GM23248 (cell line): Measurements from ENCODE around the gene IER3.

Source experiments
- EZH2 ChIP-seq: fragments of 200-600 bp; sonication (generic); IDR thresholded peaks from 2 replicates; pipeline ENCODE4 v1.6.1; 2018; ENCODE audit warnings: antibody characterized with exemption, mild to moderate bottlenecking; ENCODE audit not compliant: insufficient read depth, poor library complexity, severe bottlenecking
- EZH2phosphoT487 ChIP-seq: fragments of 200-600 bp; sonication (generic); IDR thresholded peaks from 2 replicates; pipeline ENCODE4 v1.6.1; 2018; ENCODE audit warnings: antibody characterized with exemption, moderate library complexity, mild to moderate bottlenecking, low read depth; ENCODE audit not compliant: insufficient read depth

DNA sequence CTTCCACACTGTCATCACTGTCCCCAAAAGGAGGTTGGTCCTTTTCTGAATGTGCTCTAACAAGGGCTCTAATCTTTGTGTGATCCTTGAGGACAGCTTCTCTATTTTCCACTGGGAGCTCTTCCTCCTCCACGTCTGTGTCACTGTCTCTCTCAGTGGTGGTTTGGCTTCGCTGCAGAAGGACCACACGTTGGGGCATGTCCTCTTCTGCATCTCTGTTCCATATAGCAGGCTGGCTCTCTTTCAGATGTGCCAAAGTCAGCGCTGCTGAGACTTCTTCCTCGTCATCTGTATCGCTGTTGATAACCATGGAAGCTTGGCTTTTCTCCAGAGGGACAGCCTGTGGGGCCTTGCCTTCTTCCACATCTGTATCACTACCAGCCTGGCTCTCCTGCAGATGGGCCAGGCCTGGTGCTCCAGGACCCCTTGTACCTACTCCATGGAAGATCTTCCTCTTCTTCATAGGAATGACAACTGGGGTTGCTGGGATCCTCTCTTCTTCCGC, 31.9 kb downstream of the IER3 start:
- no peak for TF ChIP-seq EZH2
- TF ChIP-seq EZH2phosphoT487, result no peak
